G401 (cell line): Measurements from ENCODE around the gene LOXHD1. TPM values are rescaled to one million over a fixed set of nuclear protein-coding genes. Genes with fewer than 3 reads are reported as not detected.

ENCODE experiments used
- DNase-seq: peaks from one replicate; pipeline ENCODE4 v3.0.0-alpha.2; 2015; ENCODE audit warnings: low spot score
- in situ Hi-C: cut with HindIII; loops from 2 replicates; pipeline ENCODE4 v1.10.0; 2016; ENCODE audit warnings: low sequenced_read_pairs, mixed read lengths
- total RNA-seq: library from RNA; depleted of rRNA; stranded (reverse); fragments of >200 nt; shearing (Covaris generic); gene quantifications from 2 replicates; pipeline ENCODE4 v1.2.3, GENCODE V29; 2014

Gene LOXHD1
- total RNA-seq, 1 experiment from 2014 or later = not detected

- no peak for DNase-seq
- in situ Hi-C loops = no loop called here
Measured at GRCh38 chr18:46590103-46590502, 66.9 kb downstream of the LOXHD1 start.

GRCh38 chr18:46588971-46589660 is 67.9 kb downstream of the LOXHD1 start:
- in situ Hi-C loops = no loop called here
- DNase-seq = no peak

- DNase-seq = no peak
- in situ Hi-C loops = no loop called here
Measured at GRCh38 chr18:46587600-46587999, 69.4 kb downstream of the LOXHD1 start.

DNA sequence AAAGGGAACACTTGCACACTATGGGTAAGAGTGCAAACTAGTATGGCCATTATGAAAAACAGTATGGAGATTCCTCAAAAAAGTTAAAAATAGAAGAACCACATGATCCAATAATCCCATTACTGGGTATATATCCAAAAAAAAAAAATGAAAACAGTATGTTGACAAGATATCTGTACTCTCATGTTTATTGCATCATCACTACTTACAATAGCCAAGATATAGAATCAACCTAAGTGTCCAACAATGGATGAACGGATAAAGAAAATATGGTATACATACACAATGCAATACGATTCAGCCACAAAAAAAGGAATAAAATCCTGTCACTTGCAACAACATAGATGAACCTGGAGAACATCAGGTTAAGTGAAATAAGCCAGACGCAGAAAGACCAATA is 73.3 kb downstream of the LOXHD1 start:
- DNase-seq = no peak
- in situ Hi-C loops = no loop called here

GRCh38 chr18:46581648-46582047 is 75.4 kb downstream of the LOXHD1 start:
- in situ Hi-C loops = no loop called here
- DNase-seq = no peak

GRCh38 chr18:46578987-46579386 is 78.0 kb downstream of the LOXHD1 start:
- DNase-seq = no peak
- in situ Hi-C loops = no loop called here

DNA sequence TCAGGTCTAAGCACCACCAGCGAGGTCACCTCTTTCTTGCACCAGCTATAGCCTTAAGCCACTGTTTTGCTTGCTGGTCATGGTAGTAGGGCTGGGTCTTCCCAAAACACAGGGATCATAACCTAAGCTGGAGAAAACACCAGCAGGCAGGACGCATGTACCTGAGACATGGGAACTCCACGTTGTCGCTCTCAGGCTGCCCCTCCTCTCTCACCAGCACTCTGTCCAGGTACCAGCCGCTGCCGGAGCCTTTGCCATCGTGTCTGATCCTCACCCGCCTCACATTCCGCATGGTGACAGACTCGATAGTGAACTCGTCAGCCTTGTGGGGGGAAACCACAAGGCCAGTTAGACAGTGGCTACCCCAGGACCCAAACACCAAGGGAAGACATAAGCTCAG is 79.5 kb downstream of the LOXHD1 start:
- in situ Hi-C loops = no loop called here
- DNase-seq = no peak

DNA sequence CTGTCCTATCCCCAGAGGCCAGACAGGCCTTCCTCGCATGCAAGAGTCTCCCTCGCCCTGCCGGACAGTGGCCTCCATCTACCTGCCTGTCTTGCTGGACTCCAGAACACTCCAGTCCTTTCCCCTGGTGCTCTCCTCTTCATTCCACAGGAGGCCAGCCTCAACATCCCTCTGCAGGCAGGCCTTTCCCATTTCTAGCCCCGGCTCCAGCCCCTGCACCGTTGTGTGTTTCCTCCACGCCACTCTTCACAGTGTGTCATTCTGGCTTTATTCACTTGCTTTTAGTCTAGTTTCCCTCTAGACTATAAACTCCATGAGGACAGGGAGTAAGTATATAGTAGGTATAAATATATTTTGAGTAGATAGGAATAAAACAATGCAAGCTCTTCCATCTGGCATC is 81.2 kb downstream of the LOXHD1 start:
- no peak for DNase-seq
- in situ Hi-C loops = no loop called here

DNA sequence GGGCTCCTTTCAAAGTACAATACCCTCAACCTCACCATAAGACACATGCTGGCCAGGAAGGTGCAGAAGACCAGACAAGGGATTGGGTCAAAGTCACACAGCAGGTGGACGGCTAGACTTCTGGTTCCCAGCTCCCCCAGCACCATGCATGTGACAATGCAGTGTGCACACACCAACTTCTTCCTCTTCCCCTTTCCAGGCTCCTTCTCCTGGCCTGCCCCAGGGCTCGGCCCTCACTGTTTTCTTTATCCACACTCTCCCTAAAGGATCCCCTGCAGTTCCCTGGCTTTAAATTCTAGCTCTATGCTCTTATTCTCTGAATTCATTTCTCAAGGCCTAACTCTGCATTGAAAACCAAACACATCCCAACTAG is 82.3 kb downstream of the LOXHD1 start:
- in situ Hi-C loops = no loop called here

DNA sequence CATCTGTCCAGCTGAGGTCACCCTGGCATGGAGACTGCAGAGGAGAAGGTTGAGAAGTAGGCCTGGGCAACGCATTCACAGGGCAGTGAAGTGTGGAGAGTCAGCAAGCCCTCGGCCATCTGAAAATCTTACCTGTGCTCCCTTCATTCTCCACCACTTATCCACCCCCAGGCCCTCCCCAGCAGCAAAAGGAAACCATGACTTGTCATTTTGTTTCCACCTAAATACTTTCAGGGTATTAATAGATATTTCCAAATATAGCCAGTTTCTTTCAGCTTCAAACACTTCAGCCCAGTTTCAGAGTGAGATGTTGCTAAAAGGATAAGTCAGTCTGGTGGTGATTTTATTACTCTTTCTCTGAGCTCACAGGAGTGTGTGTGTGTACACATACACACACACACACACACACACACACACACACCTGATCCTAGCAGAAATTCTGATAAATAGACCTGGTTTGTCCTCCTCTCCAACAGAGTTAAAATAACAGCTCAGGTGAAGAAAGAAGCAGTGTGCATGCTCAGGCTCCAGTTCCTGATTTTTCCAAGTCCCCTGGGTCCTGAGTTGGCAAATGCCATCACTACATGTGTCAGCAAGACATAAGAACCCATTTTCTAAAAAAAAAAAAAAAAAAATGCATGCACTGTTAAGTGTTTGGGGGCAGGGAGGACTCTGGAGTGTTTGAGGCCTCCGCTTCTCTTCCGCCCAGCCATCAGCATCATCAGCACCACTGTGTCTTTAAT is 82.8 kb downstream of the LOXHD1 start:
- no peak for DNase-seq
- in situ Hi-C loops = no loop called here

More for the DNA sequence above, 82.3 kb downstream of the LOXHD1 start:
- DNase-seq = no peak

DNA sequence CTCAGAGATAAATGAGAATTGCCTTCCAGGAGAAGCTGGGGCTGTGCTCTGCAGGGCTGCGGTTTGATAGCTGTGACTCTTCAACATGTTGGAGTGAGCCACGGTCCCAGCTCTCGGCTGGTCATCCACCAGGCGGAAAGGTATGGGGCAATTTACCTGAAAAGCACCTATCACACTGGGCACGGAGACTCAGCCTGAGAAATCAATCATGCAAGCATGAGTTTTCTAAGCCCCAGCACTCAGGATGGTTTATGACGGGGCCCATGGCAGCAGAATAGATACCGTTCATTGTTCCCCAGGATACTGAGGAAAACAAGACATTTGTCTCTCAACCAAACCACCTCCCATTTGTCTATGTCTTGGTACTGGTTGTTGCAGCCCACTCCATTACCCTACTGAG is 83.9 kb downstream of the LOXHD1 start:
- DNase-seq = no peak
- in situ Hi-C loops = no loop called here

- in situ Hi-C loops = no loop called here
- DNase-seq = no peak
Measured at GRCh38 chr18:46571756-46572155, 85.3 kb downstream of the LOXHD1 start.

DNA sequence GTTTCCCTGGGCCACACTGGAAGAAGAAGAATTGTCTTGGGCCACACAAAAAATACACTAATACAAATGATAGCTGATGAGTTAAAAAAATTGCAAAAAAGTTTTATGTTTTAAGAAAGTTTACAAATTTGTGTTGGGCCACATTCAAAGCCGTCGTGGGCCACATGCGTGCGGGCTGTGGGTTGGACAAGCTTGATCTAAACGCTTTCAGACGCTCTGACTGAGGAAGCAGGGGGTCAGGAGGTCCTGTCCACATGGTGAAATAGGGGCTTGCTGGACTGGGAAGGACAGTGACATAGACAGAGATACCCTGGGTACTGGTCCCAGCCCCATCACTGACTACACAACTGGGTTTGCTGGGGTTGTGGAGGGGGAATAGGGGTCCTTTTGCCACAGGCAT is 86.4 kb downstream of the LOXHD1 start:
- no peak for DNase-seq
- in situ Hi-C loops = no loop called here

GRCh38 chr18:46570134-46570533 is 86.9 kb downstream of the LOXHD1 start:
- in situ Hi-C loops = no loop called here
- DNase-seq = no peak

- DNase-seq = no peak
- in situ Hi-C loops = no loop called here
Measured at GRCh38 chr18:46569211-46569610, 87.8 kb downstream of the LOXHD1 start.

- in situ Hi-C loops = no loop called here
- no peak for DNase-seq
Measured at GRCh38 chr18:46567196-46567595, 89.8 kb downstream of the LOXHD1 start.

GRCh38 chr18:46566111-46566510 is 90.9 kb downstream of the LOXHD1 start:
- in situ Hi-C loops = no loop called here
- DNase-seq = no peak

GRCh38 chr18:46565256-46565655 is 91.8 kb downstream of the LOXHD1 start:
- in situ Hi-C loops = no loop called here
- no peak for DNase-seq

DNA sequence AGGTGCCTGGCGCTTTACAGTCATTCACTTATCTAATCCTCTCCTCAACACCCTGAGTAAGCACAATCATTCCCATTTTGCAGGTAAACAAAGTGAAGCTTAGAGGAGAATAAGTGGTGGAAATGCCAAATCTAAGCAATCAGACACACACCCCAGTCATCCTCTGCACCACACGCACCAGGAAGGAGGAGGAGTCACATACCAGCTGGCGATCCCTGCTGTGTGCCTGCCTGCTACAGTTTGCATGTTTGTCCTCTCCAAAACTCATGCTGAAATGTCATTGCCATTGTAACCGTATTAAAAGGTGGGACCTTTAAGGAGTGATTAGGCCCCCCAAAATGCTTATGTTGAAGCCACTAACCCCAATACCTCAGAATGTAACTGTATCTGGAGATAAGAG is 93.7 kb downstream of the LOXHD1 start:
- no peak for DNase-seq
- in situ Hi-C loops = no loop called here

DNA sequence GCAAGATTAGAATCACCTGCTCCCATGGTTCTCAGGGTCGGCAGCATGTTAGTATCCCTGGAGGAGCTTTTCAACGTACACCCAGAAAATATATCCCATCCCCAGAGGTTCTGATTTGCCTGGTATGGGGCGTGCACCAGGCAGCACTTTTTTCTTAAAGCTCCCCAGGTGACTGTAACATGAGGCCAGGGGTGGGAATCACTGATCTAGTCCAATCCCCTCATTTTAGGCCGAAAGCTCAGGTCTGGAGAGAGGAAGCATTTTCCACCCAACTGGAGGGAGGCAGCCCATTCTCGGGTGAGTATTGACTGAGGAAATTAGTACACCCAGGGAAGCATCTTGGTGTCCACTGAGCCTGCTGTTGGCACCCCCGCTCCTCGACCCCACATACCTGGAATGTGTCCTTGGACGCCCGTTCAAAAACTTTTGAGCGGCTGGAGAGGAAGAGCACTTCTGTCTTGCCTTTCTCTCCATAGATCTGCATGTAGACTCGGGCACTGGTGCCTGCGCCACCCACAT is 94.3 kb downstream of the LOXHD1 start:
- no peak for DNase-seq
- in situ Hi-C loops = no loop called here

DNA sequence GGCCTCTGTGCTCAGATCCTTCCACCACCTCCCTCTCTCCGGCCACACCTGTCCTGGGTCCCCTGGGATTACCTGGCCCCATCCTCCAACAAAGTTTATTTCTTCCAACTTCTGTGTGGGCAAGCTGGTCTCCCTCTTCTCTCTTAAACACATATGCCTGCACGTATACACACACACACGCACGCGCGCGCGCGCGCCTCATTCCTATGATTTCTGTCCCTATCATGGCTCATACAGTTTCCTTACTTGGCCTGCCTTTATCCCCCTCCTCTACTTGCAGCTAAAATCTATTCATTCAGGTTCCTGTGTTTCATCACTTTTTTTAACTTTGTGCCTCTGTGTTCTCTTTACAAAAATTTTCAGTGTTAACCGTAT is 96.4 kb downstream of the LOXHD1 start:
- DNase-seq = no peak

More for the DNA sequence above, 96.4 kb downstream of the LOXHD1 start:
- in situ Hi-C loops = no loop called here
